AG04449 (cell line): ENCODE measurements around the gene RBP3.

ENCODE experiments used
- CTCF ChIA-PET: fragments of 350-600 bp; formaldehyde crosslinking; extraction: SDS; loops from one replicate; lab custom pipeline; 2021; ENCODE audit warnings: antibody characterized with exemption; lab: Yijun Ruan, JAX
- POLR2A ChIA-PET: fragments of 400-600, 350-600 bp; formaldehyde crosslinking; extraction: SDS; loops from one replicate; lab custom pipeline; 2020; ENCODE audit warnings: antibody characterized with exemption, inconsistent platforms; lab: Yijun Ruan, JAX
- DNase-seq: peaks from one replicate; pipeline ENCODE4 v3.0.0-alpha.2; 2010; ENCODE audit warnings: low read depth, low spot score
- H3K4me3 ChIP-seq: 2 replicates; pipeline ENCODE4 v1.5.1; 2011; ENCODE audit warnings: low read depth, mild to moderate bottlenecking, control low read depth, low read length
- CTCF ChIP-seq: IDR thresholded peaks from one replicate; pipeline ENCODE4 v1.5.1; 2011; ENCODE audit warnings: mild to moderate bottlenecking, moderate library complexity, low read length, control low read depth, inconsistent platforms; ENCODE audit not compliant: insufficient read depth; ENCODE audit errors: missing control alignments

Gene RBP3

DNA sequence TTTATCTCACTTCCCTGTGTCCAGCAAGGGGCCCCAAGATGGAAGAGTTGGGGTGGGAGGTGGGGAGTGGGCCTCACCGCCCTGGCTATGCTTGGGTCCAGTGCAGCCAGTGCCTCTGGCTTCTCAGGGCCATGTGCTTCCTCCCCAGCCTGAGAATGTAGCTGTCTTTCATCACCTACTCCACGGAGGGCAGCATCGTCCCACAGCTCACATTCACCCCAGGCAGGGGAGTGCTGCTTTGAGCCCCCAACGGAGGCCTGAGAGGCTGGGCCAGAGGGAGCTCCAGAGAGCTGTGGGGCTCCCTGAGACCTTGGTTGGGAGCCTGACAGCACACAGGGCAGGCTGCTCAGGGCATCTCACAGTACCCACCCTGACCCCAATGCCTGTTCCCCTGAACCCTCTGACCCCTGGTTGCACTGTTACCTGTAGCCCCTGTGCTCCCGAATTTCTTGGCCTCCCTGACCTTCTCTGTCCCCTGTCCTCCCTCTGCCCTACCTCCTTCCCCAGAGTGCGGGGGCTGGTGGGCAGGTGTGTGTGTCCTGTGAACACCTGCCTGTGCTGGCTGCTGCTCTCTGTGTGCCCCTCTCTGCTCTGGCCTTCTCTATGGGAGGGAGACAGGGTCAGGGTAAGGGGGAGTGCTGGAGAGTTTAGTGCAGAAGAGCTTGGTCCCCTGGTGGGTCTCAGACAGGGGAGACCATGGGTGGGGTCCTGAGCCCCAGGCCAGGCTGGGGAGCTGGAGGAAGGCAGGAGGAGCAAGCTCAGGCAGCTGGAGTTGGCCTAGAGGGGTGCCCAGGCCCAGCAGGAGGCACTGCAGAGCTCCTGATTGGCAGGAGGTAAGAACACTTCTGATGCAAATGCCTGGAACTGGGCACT is 55.5 kb downstream of the RBP3 start:
- ChIA-PET CTCF (interaction anchor here (0.9 to 1.7 kb wide), 2 partner anchors 12 to 35 kb away, joined by 3 to 6 read pairs; no protein-coding TSS in a partner anchor), POLR2A (interaction anchor here (1.7 kb wide), 1 partner anchor 19 kb away, joined by 6 read pairs; the partner anchor contains the start of gene ZNF488)
- no peak for DNase-seq
- H3K4me3 ChIP-seq = no peak overlapping the region
- TF ChIP-seq CTCF = peak; percentile 11

DNA sequence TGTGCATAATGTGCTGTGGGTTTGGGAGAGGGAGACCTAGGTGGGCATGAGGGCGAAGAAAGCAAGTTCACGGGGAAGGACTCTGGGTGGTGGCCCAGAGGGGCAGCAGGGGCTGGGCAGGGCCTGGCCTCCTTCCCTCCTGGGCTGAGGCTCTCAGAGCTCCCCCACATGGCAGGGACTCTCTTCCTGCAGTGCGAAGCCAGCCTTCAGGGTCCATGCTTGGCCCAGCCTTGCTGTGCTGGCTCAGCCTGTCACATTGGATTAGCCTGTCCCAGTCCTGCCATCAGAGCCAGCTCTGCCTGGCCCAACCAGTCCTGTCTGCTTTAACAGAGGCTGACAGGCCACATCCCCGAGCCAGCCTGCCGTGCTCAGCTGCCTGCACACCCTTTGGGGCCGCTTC is 56.3 kb downstream of the RBP3 start:
- no peak for TF ChIP-seq CTCF
- ChIA-PET POLR2A (no interaction called here), CTCF (interaction anchor here (0.9 to 1.7 kb wide), 2 partner anchors 12 to 34 kb away, joined by 3 to 6 read pairs; no protein-coding TSS in a partner anchor)
- H3K4me3 ChIP-seq = no peak overlapping the region
- no peak for DNase-seq

- no peak overlapping the region for H3K4me3 ChIP-seq
- TF ChIP-seq CTCF = no peak
- CTCF ChIA-PET = interaction anchor here (0.9 to 1.2 kb wide), 2 partner anchors 13 to 33 kb away, joined by 3 to 5 read pairs; no protein-coding TSS in a partner anchor
- no peak for DNase-seq
- POLR2A ChIA-PET = no interaction called here
Observed at GRCh38 chr10:47404937-47405336, 56.8 kb downstream of the RBP3 start.

DNA sequence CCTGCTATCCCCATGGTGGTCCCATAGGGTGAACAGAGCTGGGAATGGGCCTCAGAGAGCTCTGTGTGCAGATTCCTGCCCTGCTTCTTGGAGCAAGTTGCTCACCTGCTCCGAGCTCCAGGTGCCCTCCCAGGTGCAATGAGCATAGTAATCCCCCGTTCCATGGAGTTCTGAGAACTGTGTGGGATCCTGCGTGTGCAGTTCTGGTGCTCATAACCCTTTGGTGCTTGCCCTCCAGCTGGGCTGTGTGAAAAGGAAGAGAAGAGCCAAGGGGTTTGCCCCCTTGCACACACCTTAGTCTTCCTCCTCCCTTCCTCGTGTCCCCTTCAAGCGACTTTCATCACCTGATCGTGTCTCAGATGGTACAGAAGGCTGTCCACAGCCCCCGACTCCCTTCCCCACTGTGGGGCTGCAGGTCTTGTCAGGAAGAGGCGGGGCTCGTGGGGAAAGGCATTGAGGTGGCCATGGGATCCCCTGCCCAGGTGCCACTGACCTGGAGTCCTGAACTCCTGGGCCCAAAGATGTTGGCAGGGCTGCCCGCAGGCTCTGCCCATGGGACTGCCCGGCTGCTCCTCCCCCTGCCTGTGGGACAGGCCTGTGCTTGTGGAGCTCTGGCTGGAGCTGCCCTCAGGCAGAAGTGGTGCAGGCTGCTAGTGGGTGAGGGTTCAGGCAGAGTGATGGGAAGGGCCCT is 57.8 kb downstream of the RBP3 start:
- no peak overlapping the region for H3K4me3 ChIP-seq
- no peak for DNase-seq
- no peak for TF ChIP-seq CTCF
- CTCF ChIA-PET = interaction anchor here (1.2 kb wide), 1 partner anchor 32 kb away, joined by 5 read pairs; no protein-coding TSS in a partner anchor
- POLR2A ChIA-PET = no interaction called here

GRCh38 chr10:47406548-47406869 is 58.3 kb downstream of the RBP3 start:
- TF ChIP-seq CTCF = no peak
- CTCF ChIA-PET = no interaction called here
- DNase-seq = no peak
- POLR2A ChIA-PET = no interaction called here
- no peak overlapping the region for H3K4me3 ChIP-seq
